ENCODE results near the gene KCNQ1OT1.

The KCNQ1OT1 gene

GRCh38 chr11:2577031-2577990 is 122.5 kb downstream of the KCNQ1OT1 start:
- no peak for TF ChIP-seq CTCF (IDR thresholded peaks at IDR 0.05; ENCODE audit: borderline replicate concordance, control extremely low read depth, extremely low read depth, insufficient read depth, missing control alignments)
- in situ Hi-C loops (cut with MboI; ENCODE audit: low sequenced_read_pairs, unreplicated experiment): no loop called here
- DNase-seq (ENCODE audit: low spot score): no peak

- in situ Hi-C loops (cut with MboI; ENCODE audit: low sequenced_read_pairs, unreplicated experiment): no loop called here
- no peak for TF ChIP-seq CTCF (IDR thresholded peaks at IDR 0.05; ENCODE audit: borderline replicate concordance, control extremely low read depth, extremely low read depth, insufficient read depth, missing control alignments)
- DNase-seq (ENCODE audit: low spot score): no peak
These were observed 123.2 kb downstream of the KCNQ1OT1 start for GRCh38 chr11:2576549-2576948.

DNA sequence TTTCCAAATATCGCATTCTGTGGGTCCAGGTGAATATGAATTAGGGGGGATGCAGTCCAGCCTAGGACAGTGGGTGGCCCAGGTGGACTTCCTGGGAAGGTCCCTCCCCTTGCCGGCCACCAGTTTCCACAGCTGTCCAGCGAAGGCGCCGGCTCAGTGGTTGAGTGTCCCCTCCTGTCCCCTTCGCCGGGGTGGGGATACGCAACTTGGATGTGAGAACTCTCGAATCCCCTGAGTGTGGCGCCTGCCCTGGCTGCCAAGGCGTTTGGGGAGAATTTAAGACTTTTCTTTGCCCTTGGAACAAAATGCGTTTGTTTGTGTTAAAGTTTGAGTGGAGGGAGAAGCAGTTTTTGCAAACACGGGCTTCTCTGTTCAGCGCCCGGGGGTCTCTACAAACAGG is 123.7 kb downstream of the KCNQ1OT1 start:
- no peak for DNase-seq (ENCODE audit: low spot score)
- TF ChIP-seq CTCF (IDR thresholded peaks at IDR 0.05; ENCODE audit: borderline replicate concordance, control extremely low read depth, extremely low read depth, insufficient read depth, missing control alignments): no peak
- in situ Hi-C loops (cut with MboI; ENCODE audit: low sequenced_read_pairs, unreplicated experiment): no loop called here

GRCh38 chr11:2575591-2576051 is 124.2 kb downstream of the KCNQ1OT1 start:
- in situ Hi-C loops (cut with MboI; ENCODE audit: low sequenced_read_pairs, unreplicated experiment): no loop called here
- TF ChIP-seq CTCF (IDR thresholded peaks at IDR 0.05; ENCODE audit: borderline replicate concordance, control extremely low read depth, extremely low read depth, insufficient read depth, missing control alignments): no peak
- DNase-seq (ENCODE audit: low spot score): no peak

GRCh38 chr11:2574553-2575535 is 125.0 kb downstream of the KCNQ1OT1 start:
- in situ Hi-C loops (cut with MboI; ENCODE audit: low sequenced_read_pairs, unreplicated experiment): loop anchor here (25.0 kb wide), 1 partner anchor 187 kb away; no protein-coding TSS in a partner anchor
- DNase-seq (ENCODE audit: low spot score): no peak
- TF ChIP-seq CTCF (IDR thresholded peaks at IDR 0.05; ENCODE audit: borderline replicate concordance, control extremely low read depth, extremely low read depth, insufficient read depth, missing control alignments): no peak

DNA sequence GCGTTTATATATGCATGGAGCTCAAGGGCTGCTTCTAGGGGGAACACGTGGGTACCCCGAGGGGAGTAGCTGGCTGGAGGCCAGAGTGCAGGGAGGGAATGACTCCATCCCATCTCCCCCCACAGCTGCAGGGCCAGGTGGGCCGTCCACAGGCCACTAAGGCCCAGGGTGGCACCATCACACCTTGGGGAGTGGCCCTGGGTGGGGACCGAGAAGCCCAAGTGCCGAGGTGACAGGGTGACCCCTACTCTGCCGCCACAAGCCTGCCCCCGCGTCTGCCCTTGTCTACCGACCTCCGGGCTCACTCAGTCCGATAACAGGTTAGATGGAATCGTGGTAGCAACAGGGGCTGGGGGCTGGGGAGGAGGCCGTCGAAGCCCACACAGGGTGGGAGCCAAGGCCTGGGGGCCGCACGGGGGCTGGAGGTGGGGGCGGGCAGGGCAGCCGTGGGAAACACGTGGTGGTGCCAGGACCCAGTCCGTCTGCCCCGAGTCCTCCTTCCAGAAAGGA is 125.7 kb downstream of the KCNQ1OT1 start:
- DNase-seq (ENCODE audit: low spot score): no peak
- in situ Hi-C loops (cut with MboI; ENCODE audit: low sequenced_read_pairs, unreplicated experiment): loop anchor here (25.0 kb wide), 1 partner anchor 188 kb away; no protein-coding TSS in a partner anchor
- TF ChIP-seq CTCF (IDR thresholded peaks at IDR 0.05; ENCODE audit: borderline replicate concordance, control extremely low read depth, extremely low read depth, insufficient read depth, missing control alignments): no peak

Data from GM13976 (cell line).